GM19043 (cell line): Measurements from ENCODE around the gene PROCA1.
"Not testable (repeated sequence)": the region's sequence is repeated elsewhere in the genome, so short reads cannot be mapped to it uniquely, and the experiment has no call there.

Source experiments
- ATAC-seq: cut with Tn5 transposase; IDR thresholded peaks from one replicate; pipeline ENCODE4 v1.9.1; 2021; ENCODE audit warnings: low read depth; ENCODE audit not compliant: unreplicated experiment

Gene PROCA1

GRCh38 chr17:28686296-28686695 is 25.4 kb downstream of the PROCA1 start:
- no peak for ATAC-seq

DNA sequence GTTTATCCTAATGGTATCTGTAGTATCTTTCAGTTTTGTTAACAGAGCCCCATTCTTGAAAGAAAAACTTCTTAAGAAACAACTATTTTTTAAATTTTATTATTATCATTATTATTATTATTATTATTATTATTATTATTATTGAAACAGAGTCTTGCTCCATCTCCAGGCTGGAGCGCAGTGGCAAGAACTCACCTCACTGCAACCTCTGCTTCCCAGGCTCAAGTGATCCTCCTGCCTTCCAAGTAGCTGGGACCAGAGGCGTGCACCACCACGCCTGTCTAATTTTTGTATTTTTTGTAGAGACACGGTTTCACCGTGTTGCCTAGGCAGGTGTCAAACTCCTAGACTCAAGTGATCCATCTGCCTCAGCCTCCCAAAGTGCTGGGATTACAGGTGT is 26.3 kb downstream of the PROCA1 start:
- ATAC-seq: no peak

DNA sequence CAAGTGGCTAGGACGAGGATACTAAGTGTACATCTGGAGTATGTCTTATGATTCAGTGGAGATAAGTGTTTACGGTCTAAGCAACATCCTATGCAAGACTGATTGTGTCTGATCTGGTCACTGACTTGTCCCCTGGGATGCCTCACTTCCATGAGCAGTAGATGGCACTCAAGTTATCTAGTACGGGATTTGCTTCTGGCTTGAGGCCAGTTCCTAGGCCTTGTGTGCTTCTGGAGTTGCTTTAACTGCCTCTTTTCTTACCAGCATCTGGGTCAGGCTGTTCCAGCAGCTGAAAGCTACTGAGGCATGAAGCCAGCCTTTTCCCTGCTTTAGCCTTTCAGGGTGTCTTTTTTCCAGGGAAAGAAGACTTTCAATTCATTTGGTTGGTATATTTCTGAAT is 26.7 kb downstream of the PROCA1 start:
- no peak for ATAC-seq

- no peak for ATAC-seq
These were observed 29.0 kb downstream of the PROCA1 start for GRCh38 chr17:28682655-28683054.

DNA sequence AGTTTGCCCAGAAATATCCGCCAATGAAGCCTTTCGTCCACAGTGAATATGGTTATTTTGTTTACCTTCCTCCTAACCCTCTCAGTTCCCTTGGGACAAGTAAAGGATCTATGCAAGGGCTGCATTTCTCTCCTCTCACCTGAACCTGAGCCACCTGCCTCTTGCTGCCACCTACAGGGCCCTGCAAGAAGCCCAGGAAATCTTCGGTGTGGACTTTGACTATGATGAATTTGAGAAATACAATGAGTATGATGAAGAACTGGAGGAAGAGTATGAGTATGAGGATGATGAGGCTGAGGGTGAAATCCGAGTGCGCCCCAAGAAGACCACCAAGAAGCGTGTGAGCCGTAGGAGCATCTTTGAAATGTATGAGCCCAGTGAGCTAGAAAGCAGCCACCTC is 35.7 kb downstream of the PROCA1 start:
- ATAC-seq: no peak

DNA sequence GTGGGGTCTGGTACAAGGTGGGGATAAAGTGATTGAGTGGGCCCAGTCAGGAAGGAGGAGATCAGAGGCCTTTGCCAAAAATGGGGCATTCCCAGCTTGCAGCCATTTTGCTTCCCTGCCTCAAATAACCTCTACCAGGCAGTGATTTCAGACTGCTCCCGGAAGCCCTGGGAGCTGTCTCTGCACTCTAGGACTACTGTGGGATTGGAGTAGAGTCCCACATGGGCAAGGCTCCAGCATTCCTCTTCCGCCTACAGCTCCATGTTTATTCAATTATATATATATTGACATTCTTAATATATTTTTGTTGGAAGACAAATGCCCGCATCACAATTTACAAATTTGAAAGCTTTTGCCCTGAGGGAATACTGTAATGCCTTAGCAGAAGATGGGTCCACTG is 36.2 kb downstream of the PROCA1 start:
- ATAC-seq: no peak

- ATAC-seq: no peak
These were observed 41.8 kb downstream of the PROCA1 start for GRCh38 chr17:28669918-28670317.

DNA sequence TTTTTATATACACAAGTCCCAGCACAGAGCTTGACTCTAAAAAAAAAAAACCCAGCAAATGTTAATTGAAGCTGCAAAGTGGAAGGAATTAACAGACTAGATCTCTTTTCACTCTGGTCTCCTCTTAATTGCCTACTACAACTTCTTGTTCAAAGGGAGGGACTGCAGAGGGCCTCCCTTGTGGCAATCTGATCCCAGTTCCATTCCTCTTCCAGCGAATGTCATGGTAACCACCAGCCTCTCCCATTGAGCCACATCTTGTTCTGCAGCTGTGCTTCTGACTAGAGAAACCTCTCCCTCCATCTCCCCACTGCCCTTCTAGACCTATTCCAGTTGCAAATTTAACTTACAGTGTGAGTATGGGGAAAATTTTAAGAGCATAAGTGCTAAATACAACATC is 43.8 kb downstream of the PROCA1 start:
- ATAC-seq: no peak

GRCh38 chr17:28665994-28666393 is 45.7 kb downstream of the PROCA1 start:
- no peak for ATAC-seq

- ATAC-seq: no peak
These were observed 48.0 kb downstream of the PROCA1 start for GRCh38 chr17:28663723-28664122.

DNA sequence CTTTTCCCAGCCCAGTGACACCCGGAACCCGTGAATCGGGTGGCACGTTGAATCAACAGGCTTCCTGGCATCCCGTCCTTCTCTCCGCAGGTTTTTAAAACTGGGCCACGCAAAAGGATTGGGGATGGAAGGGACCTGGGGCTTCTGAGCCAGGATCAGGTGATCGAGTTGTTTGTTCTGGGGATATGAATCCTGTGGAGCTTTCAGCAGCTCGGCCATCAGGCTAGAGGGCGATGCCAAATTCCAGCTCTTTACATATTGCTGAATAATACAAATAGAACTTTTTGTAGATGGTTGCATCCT is 49.2 kb downstream of the PROCA1 start:
- no peak for ATAC-seq

- ATAC-seq: peak; percentile 88
These were observed 49.8 kb downstream of the PROCA1 start, which contains the start of the genes SDF2 and SUPT6H for GRCh38 chr17:28661635-28662526. TSS of gene SDF2 (minus strand) at chr17:28661906. CDS start at chr17:28661876, 30 bp downstream. TSS of gene SUPT6H (plus strand) at chr17:28662205. CDS start at chr17:28673402, 11,197 bp downstream.

- ATAC-seq: not testable (repeated sequence)
These were observed 52.2 kb downstream of the PROCA1 start for GRCh38 chr17:28659497-28659881.

GRCh38 chr17:28658766-28659496 is 52.8 kb downstream of the PROCA1 start:
- ATAC-seq: not testable (repeated sequence)

DNA sequence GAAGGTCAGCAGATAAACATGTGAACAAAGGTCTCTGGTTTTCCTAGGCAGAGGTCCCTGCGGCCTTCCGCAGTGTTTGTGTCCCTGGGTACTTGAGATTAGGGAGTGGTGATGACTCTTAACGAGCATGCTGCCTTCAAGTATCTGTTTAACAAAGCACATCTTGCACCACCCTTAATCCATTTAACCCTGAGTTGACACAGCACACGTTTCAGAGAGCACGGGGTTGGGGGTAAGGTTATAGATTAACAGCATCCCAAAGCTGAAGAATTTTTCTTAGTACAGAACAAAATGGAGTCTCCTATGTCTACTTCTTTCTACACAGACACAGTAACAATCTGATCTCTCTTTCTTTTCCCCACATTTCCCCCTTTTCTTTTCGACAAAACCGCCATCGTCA is 53.3 kb downstream of the PROCA1 start:
- ATAC-seq: not testable (repeated sequence)

- no peak for ATAC-seq
These were observed 53.9 kb downstream of the PROCA1 start for GRCh38 chr17:28657756-28658155.

GRCh38 chr17:28655160-28655559 is 56.5 kb downstream of the PROCA1 start:
- no peak for ATAC-seq
